GM19397 (cell line): Measurements from ENCODE around the gene CELA3A.
A peak's percentile ranks its signal among the peaks of the same experiment; 100 is the strongest.

Experiments
- ATAC-seq: cut with Tn5 transposase; IDR thresholded peaks from one replicate; pipeline ENCODE4 v1.9.1; 2021; ENCODE audit warnings: mild to moderate bottlenecking, moderate library complexity; ENCODE audit not compliant: unreplicated experiment

Gene CELA3A

GRCh38 chr1:22045604-22046228 is 44.3 kb downstream of the CELA3A start:
- no peak for ATAC-seq

DNA sequence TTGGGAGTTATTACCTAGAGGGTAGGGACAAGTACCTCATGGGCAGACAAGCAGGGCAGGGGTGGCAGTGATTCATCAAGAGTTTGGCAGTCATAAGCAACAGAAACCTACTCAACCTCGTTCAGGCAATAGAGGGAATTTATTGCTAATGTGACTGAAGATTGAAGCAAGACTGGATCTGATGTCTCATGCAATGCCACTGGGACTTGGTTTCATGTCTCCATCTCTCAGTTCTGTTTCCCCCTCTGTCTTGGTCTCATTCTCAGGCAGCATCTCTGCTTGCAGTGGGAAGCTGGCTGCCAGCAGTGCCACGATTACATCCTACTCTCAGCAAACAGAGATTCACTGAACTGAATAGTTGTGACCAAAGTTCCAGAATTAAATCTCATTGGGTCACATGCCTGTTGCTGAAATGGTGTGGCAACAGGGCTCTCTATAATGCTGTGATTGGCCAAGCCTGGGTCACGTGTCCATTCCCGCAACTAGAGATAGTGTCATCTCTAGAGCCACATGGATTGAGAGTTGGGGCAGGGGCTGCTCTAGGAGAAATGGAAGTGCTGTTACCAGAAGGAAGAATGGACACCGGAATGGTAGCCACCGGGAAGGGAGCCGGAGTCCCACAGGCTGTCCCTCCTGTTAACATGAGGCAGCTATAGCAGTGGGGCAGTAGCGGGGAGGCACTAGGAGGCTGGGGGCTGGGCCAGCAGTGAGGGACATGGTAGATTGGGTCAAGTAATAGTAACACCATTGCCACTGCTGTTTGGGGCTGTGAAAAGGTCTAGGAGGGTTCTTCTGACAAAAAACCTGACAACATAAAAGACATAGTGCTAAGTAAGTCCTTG is 47.1 kb downstream of the CELA3A start:
- no peak for ATAC-seq

- no peak for ATAC-seq
Measured at GRCh38 chr1:22050330-22050729, 48.9 kb downstream of the CELA3A start.

- ATAC-seq = no peak
Measured at GRCh38 chr1:22051607-22052114, 50.2 kb downstream of the CELA3A start.

DNA sequence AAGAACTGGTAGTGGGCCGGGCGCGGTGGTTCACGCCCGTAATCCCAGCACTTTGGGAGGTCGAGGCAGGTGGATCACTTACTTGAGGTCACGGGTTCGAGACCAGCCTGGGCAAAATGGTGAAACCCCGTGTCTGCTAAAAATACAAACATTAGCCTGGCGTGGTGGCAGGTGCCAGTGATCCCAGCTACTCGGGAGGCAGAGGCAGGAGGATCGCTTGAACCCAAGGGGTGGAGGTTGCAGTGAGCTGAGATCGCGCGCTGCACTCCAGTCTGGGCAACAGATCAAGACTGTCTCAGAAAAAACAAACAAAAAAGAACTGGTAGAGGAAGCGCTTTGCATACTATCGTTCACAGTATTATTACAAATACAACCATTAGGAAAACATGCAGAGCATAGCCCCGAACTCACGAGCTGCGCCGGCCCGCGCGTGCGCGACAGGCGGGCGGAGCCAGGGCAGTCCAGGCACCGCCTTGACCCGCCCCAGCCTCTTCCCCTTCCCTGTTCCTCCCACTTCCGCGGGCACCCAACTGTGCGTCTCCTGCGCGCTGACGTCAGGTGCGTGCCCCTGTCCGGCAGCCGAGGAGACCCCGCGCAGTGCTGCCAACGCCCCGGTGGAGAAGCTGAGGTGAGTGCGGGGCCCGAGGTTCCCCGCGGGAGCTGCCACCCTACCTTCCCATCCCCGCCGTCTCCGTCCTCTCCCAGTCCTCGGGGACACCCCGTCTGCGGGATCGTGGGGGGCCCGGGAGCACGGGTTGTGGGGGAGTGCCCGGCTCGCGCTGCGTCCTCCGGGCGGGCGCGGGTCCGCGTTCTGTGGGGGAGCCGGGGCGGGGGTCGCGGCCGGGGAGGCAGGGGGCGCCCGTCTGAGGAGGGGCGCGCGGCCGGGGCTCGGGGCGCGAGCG is 50.9 kb downstream of the CELA3A start, which contains the start of gene CDC42:
TSS of gene CDC42 (plus strand) at position 595 of the 902 bp plus-strand sequence. CDS start 25,770 bp downstream, outside the sequence.
- peak; percentile 89 for ATAC-seq

GRCh38 chr1:22053017-22053860 is 51.8 kb downstream of the CELA3A start:
- peak; percentile 42 for ATAC-seq

GRCh38 chr1:22053861-22054770 is 52.7 kb downstream of the CELA3A start:
- ATAC-seq = no peak

DNA sequence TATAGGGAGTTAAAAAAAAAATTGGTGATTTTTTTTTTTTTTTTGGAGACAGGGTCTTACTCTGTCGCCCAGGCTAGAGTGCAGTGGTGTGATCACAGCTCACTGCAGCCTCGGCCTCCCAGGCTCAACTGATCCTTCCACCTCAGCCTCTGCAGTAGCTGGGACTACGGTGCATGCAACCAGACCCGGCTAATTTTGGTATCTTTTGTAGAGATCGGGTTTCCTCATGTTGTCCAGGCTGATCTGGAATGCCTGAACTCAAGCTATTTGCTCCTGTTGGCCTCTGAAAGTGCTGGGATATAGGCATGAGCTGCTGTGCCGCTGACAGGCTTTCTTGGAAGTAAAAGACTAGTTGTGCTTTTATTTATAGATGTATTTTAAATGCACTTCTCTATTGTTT is 54.0 kb downstream of the CELA3A start:
- no peak for ATAC-seq

DNA sequence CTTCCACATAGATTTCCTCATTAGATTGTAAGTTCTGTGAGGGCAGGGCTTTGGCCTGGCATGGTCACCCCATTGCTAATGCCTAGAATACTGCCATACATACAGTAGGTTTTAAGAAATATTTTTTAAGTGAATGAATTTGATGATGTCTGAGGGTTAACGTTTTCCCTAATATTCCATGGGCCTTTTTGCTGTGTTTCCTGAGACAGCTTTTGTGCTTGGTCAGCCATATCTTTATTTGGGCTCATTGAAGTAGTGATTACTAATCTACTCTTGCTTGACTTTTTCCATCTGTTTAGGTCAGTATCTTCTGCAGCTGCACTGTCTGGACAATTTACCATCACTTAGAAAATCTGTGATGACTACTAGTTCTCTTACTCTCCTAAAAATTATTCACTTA is 54.6 kb downstream of the CELA3A start:
- no peak for ATAC-seq

DNA sequence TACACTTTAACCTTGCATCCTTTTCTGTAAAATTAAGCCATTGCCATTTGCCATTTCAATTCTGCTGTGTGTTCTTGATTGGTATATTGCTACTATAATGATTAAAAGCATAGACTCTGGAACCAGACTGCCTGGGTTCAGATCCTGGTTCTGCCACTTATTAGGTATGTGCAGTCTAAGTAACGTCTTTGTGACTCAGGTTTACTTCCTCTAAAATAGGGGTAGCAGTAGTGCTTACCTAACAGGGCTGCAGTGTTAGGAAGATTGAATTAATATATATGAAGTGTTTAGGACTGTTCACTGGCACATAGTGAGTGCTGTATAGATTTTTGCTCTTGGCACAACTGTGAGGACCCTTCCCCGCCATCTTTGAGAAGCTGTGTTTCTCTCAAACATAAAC is 55.5 kb downstream of the CELA3A start:
- no peak for ATAC-seq

DNA sequence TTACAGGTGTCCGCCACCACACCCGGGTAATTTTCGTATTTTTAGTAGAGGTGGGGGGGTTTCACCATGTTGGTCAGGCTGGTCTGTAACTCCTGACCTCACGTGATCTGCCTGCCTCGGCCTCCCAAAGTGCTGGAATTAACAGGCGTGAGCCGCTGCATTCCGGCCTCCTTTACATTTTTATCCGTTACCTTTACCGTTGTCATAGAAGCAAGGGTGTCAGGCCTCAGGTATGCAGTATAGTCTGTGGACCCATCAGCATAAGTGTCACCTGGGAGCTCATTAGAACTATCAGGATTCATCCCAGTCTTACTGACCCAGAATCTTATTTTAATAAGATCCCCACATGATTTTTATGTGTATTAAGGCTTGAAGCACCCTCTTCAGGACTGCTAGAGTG is 56.4 kb downstream of the CELA3A start:
- no peak for ATAC-seq
